Measurements from ENCODE around the gene CHST4.
"Not testable (repeated sequence)": the region's sequence is repeated elsewhere in the genome, so short reads cannot be mapped to it uniquely, and the experiment has no call there.

CHST4 gene

DNA sequence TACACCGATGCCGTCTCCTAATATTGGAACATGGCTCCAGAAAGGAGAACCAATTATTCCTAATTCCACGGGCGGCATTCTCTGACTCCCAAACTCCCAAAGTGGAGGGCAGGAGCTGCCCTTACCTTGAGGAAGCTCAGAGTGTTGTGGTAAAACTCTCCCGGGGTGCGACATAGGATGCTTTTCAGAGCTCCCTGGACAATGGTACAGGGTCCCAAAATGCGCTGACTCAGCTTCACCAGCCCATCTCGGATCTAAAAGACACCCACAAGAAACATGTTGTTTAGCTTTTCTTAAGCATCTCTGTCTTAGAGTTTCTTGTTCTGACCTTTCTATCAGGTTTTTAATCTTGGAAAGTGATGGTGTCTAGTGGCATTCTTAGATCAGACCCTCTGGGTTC is 43.9 kb downstream of the CHST4 start:
- DNase-seq: no peak

DNA sequence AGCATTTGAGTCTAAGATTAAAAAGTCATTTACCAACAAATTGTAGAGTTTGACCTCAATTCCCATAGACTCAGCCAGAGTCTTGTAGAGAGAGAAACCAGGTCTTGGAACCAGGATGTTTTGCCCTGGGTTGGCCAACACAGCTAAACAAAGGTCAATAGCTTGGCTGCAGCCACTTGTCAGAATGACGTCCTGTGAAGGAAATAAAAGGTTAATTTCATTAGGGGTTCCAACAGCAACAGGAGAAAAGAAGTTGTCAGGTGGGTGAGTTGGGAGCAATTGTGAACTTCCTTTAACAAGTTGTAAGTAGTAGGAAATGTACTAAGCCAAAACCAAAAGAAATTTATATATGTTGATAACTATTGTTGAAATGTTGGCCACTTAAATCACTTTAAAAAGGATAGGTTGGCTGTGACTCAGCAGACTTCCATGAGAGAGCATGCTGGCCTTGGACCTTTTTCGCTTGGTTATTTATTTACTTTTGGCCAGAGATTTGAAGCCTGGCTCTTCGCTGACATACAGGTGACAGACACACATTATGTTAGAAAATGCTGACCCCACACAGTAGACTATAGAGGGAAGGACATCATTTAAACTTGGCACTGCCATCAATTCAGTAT is 46.4 kb downstream of the CHST4 start:
- DNase-seq: no peak

DNA sequence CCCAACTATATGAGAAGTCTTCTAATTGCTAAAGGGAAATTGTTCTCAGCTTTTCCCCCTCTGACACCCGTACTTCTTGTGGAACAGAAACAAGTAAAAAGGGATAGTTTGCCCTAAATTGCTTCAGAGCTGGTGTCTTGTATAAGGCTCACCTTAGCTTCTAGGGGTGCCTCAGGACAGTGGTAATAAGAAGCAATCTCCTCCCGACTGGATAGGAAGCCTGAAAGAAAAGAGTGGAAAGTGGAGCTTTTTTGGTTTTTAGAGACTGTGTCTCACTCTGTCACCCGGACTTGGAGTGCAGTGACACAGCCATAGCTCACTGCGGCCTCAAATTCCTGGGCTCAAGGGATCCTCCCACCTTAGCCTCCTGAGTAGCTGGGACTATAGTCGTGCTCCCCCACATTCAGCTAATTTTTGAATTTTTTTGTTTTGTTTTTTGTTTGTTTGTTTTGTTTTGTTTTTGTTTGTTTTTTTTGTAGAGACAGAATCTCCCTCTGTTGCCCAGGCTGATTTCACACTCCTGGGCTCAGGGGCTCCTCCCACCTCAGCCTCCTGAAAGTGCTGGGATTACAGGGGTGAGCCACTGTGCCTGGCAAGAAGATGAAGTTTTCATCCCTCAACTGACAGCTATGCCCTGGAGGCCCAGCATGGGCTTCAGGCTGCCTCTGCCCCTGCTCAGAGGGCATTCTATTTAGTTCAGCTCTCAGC is 47.3 kb downstream of the CHST4 start:
- no peak for DNase-seq

DNA sequence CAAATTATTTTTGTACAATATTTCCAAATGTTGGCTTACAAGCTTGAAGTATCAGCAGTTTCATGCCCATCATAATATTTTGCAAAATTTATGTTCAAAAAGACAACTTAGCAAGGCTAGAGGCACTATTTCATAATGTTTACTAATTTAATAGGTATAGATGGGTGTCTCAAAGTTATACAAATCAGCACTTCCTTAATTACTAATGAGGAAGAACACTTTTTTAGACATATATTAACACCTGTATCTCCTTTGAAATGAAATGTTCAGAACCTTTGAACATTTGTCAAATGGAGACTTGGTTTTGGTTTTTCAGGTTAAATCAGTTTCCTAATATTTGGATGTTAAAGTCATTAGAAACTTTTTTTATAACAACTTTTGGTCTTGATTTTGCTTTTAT is 48.5 kb downstream of the CHST4 start:
- no peak for DNase-seq

DNA sequence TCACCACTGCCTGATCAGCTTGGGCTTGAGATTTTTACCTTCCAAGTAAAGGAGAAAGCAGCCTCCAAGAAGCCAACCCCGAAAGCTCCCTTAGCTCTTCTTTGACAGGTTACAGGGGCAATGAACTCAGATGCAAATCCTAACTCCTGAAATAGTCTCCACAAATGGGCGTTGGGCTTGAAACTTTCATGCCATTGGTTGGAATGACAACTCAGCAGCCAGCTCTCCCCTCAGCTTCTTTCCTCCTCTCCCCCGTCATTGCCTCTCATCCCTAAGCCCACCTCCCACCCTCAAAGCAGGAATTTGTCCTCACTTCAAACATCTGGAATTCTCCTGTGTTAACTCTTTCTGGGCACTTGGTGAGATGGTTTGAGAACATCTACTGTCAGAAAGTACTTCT is 50.7 kb downstream of the CHST4 start, which contains the start of gene TAT:
TAT (minus strand) TSS at position 122 of the 400 bp plus-strand sequence. CDS start 677 bp downstream, outside the sequence.
- DNase-seq: no peak

DNA sequence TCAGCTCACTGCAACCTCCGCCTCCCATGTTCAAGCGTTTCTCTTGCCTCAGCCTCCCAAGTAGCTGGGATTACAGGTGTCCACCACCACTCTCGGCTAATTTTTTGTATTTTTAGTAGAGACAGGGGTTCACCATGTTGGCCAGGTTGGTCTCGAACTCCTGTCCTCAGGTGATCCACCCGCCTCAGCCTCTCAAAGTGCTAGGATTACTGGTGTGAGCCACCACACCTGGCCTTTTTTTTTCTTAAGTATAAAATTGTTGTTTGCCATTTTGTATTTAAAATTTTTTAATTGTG is 56.3 kb downstream of the CHST4 start:
- not testable (repeated sequence) for DNase-seq

DNA sequence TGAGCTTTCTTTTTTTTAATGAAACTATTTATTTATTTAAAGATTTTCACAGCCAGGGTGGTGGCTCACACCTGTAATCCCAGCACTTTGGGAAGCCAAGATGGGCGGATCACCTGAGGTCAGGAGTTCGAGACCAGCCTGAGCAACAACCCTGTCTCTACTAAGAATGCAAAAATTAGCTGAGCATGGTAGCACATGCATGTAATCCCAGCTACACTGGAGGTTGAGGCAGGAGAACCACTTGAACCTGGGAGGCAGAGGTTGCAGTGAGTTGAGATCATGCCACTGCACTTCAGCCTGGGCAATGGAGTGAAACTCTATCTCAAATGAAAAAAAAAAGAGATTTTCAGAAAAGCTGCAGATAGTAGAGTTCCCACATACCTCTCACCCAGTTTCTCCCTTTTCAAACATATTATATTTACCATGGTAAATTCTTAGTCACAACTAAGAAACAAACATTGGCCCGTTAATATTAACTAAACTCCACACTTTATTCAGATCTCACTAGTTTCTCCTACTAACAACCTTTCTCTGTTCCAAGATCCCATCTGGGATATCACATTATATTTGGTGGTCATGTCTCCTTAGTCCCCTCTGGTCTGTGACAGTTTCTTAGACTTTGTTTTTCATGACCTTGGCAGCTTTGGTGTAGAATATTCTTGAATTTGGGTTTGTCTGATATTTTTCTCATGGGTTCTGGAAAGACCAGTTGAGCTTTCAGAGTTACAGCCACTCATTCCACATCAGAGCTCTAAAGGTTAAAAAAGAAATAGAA is 58.5 kb downstream of the CHST4 start:
- DNase-seq: no peak

DNA sequence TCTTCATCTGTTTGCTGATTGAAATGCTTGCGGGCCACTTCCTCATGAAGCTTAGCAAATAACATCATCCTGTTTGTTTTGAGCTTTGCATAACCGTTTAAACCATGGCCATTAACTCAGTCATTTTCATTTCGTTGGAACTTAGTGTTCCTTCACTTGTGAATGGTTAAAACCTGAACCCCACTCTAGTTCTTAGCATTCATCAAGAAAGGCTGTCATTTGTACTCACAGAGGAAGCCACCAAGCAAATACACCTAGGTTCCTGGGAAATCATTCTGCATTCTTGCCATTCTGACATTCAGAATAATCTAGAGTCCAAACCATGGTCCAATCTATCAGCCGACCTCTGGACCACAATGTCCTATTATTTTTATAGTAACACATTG is 59.1 kb downstream of the CHST4 start:
- DNase-seq: no peak

Measured in fibroblast of skin of scalp (primary cell).